SK-N-SH (cell line): ENCODE results near the gene SLC30A3. TPM values are rescaled to one million over a fixed set of nuclear protein-coding genes. Genes with fewer than 3 reads are reported as not detected.

ENCODE experiments used
- CTCF ChIA-PET: fragments of 300-600, 350-600 bp; formaldehyde crosslinking; extraction: SDS; loops from one replicate; lab custom pipeline; 2021; lab: Yijun Ruan, JAX
- POLR2A ChIA-PET: fragments of 350-600 bp; sonication (Branson Sonifier 250); formaldehyde crosslinking; extraction: SDS; loops from one replicate; lab custom pipeline; 2020; ENCODE audit warnings: antibody characterized with exemption, inconsistent platforms; lab: Yijun Ruan, JAX
- DNase-seq: peaks from one replicate; pipeline ENCODE4 v3.0.0; 2012
- H2AFZ ChIP-seq: fragments of 200-600 bp; sonication (generic); 2 replicates; pipeline ENCODE4 v1.8.1; 2016; ENCODE audit warnings: antibody characterized with exemption, mild to moderate bottlenecking, low read depth
- H3F3A ChIP-seq: fragments of 200-600 bp; sonication (generic); replicated peaks from 2 replicates; pipeline ENCODE3; 2016; ENCODE audit warnings: antibody characterized with exemption, mild to moderate bottlenecking; ENCODE audit not compliant: insufficient read depth
- H3K27ac ChIP-seq, 2 experiments: fragments of 200-500 bp in 1 of 2; fragments of 200-600 bp in 1 of 2; sonication (Bioruptor generic) in 1 of 2; sonication (generic), shearing (Covaris generic) in 1 of 2; 2 replicates each; pipeline versions ENCODE4 v1.5.1 to v1.6.1; 2014 to 2016; ENCODE audit warnings: low read depth in 2 of 2, inconsistent platforms in 1 of 2, low read length in 1 of 2, mild to moderate bottlenecking in 1 of 2, mixed read lengths in 1 of 2
- H3K27me3 ChIP-seq: fragments of 200-600 bp; sonication (generic), shearing (Covaris generic); 2 replicates; pipeline ENCODE4 v1.6.1; 2016; ENCODE audit warnings: mixed run types; ENCODE audit not compliant: insufficient read depth
- H3K36me3 ChIP-seq, 2 experiments: fragments of 200-500 bp in 1 of 2; fragments of 200-600 bp in 1 of 2; sonication (Bioruptor generic) in 1 of 2; sonication (generic) in 1 of 2; replicated peaks in 1 of 2; 2 replicates each; pipeline versions ENCODE3 to v1.5.1; 2014 to 2016; ENCODE audit warnings: low read length in 1 of 2, mild to moderate bottlenecking in 1 of 2; ENCODE audit not compliant: insufficient read depth in 2 of 2, control insufficient read depth in 1 of 2
- H3K4me1 ChIP-seq, 2 experiments: fragments of 200-500 bp in 1 of 2; fragments of 200-600 bp in 1 of 2; sonication (Bioruptor generic) in 1 of 2; sonication (generic), shearing (Covaris generic) in 1 of 2; 2 replicates each; pipeline versions ENCODE4 v1.5.1 to v1.6.1; 2014 to 2016; ENCODE audit warnings: low read depth in 1 of 2, low read length in 1 of 2, mixed run types in 1 of 2; ENCODE audit not compliant: insufficient read depth in 2 of 2, control insufficient read depth in 1 of 2
- H3K4me2 ChIP-seq: fragments of 200-600 bp; sonication (generic), shearing (Covaris generic); 2 replicates; pipeline ENCODE4 v1.6.1; 2017; ENCODE audit warnings: mixed run types
- H3K4me3 ChIP-seq, 2 experiments: fragments of 200-500 bp in 1 of 2; fragments of 200-600 bp in 1 of 2; sonication (Bioruptor generic) in 1 of 2; sonication (generic), shearing (Covaris generic) in 1 of 2; 2 replicates each; pipeline versions ENCODE4 v1.5.1 to v1.8.1; 2014 to 2016; ENCODE audit warnings: low read depth in 2 of 2, inconsistent platforms in 1 of 2, low read length in 1 of 2, mild to moderate bottlenecking in 1 of 2, mixed read lengths in 1 of 2, moderate library complexity in 1 of 2
- H3K79me2 ChIP-seq: fragments of 200-600 bp; sonication (generic); 2 replicates; pipeline ENCODE4 v1.8.1; 2017; ENCODE audit warnings: mild to moderate bottlenecking; ENCODE audit not compliant: insufficient read depth
- H3K9ac ChIP-seq: fragments of 200-600 bp; sonication (generic); 2 replicates; pipeline ENCODE4 v1.6.1; 2017; ENCODE audit warnings: mixed run types
- H3K9me2 ChIP-seq: fragments of 200-600 bp; sonication (generic); 2 replicates; pipeline ENCODE4 v1.6.1; 2017; ENCODE audit warnings: mixed run types
- H3K9me3 ChIP-seq: fragments of 200-600 bp; sonication (generic); 2 replicates; pipeline ENCODE4 v1.6.1; 2017; ENCODE audit warnings: mixed run types, mild to moderate bottlenecking, moderate library complexity
- H4K20me1 ChIP-seq: fragments of 200-600 bp; sonication (generic); 2 replicates; pipeline ENCODE4 v1.6.1; 2017; ENCODE audit warnings: mild to moderate bottlenecking, mixed run types; ENCODE audit not compliant: insufficient read depth
- ELF1 ChIP-seq: IDR thresholded peaks from 2 replicates; pipeline ENCODE4 v1.4.0; 2012
- EP300 ChIP-seq, 2 experiments: IDR thresholded peaks; 2 replicates each; pipeline versions ENCODE4 v1.4.0 to v1.6.1; 2012; ENCODE audit warnings: borderline replicate concordance in 1 of 2, low read depth in 1 of 2, low read length in 1 of 2
- FOXM1 ChIP-seq: IDR thresholded peaks from 2 replicates; pipeline ENCODE4 v1.4.0; 2012; ENCODE audit warnings: low read depth, mild to moderate bottlenecking
- GABPA ChIP-seq: IDR thresholded peaks from 2 replicates; pipeline ENCODE4 v1.4.0; 2012; ENCODE audit warnings: low read depth, mild to moderate bottlenecking
- GATA2 ChIP-seq: sonication (generic); formaldehyde crosslinking; IDR thresholded peaks from 2 replicates; pipeline ENCODE4 v1.5.0; 2020; ENCODE audit warnings: mild to moderate bottlenecking, missing genetic modification reagents
- MEF2A ChIP-seq: IDR thresholded peaks from 2 replicates; pipeline ENCODE4 v1.4.0; 2012; ENCODE audit warnings: low read depth, borderline replicate concordance
- MXI1 ChIP-seq: IDR thresholded peaks from 2 replicates; pipeline ENCODE4 v1.6.1; 2012; ENCODE audit warnings: mild to moderate bottlenecking, low read depth, low read length, improper control_type of control experiment
- NFIC ChIP-seq: IDR thresholded peaks from 2 replicates; pipeline ENCODE4 v1.4.0; 2012; ENCODE audit warnings: borderline replicate concordance
- RXRA ChIP-seq: IDR thresholded peaks from 2 replicates; pipeline ENCODE4 v1.4.0; 2012; ENCODE audit warnings: low read depth, mild to moderate bottlenecking, borderline replicate concordance
- SIN3A ChIP-seq: IDR thresholded peaks from 2 replicates; pipeline ENCODE4 v1.6.1; 2012; ENCODE audit warnings: low read depth, mild to moderate bottlenecking, low read length, moderate library complexity, borderline replicate concordance
- TCF12 ChIP-seq: IDR thresholded peaks from 2 replicates; pipeline ENCODE4 v1.4.0; 2012
- WGBS: methylation state at CpG from one replicate; pipeline ENCODE4 v1.1.6; 2017; ENCODE audit warnings: low lambda C conversion rate; 5-methylcytosine and 5-hydroxymethylcytosine counted together
- polyA plus RNA-seq, 3 experiments: library from polyadenylated mRNA; depleted of rRNA; stranded (reverse); fragments of >200 nt; gene quantifications; 2 replicates each; pipeline ENCODE4 v1.2.3, GENCODE V29; 2012
- TF ChIP-seq, protein P1 (sequence below): IDR thresholded peaks from 2 replicates; pipeline ENCODE4 v1.4.0; 2012; ENCODE audit warnings: low read depth, borderline replicate concordance
- TF ChIP-seq, protein P2 (sequence below): fragments of 150-350 bp; IDR thresholded peaks from 2 replicates; pipeline ENCODE4 v1.6.1; 2017; ENCODE audit warnings: antibody characterized with exemption, low read length, low read depth, borderline replicate concordance
- TF ChIP-seq, protein P3 (sequence below): IDR thresholded peaks from 2 replicates; pipeline ENCODE4 v1.4.0; 2012; ENCODE audit warnings: low read depth, borderline replicate concordance
- TF ChIP-seq, protein P4 (sequence below): IDR thresholded peaks from 2 replicates; pipeline ENCODE4 v1.6.1; 2012; ENCODE audit warnings: mild to moderate bottlenecking, low read depth, low read length, moderate library complexity

The SLC30A3 gene
- polyA plus RNA-seq, 1 of the 3 experiments (the other 2 are of a cell fraction) = 1.1 TPM

DNA sequence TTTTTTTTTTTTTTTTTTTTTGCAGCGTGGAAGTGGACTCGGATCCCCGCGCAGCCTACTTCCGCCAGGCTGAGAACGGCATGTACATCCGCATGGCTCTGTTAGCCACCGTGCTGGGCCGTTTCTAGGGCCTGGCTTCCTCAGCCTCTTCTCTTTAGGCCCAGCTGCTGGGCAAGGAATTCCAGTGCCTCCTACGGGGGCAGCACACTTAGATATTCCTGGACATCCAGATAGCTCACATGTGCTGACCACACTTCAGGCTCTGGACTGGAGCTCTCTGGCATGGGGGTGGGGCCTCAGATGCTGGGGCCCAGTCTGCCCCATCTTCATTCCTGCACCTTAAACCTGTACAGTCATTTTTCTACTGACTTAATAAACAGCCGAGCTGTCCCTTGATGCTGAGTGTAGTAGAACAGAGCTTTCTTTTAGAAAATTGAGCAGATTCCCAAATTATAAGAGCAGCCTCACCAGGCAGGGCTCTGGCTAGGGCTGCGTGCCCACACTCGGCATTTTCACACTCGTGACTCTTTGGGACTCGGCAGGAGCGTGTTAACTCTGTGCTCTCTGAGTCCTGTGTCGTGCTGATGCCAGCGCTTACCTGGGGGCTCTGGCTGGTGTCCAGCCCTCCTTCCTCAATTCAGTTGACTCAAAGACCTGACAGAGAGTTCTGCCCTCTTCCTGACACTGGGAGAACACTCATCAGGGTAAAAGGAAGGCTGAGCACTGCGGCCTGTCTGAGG lies 19.3 kb downstream of the SLC30A3 start:
- Histone ChIP-seq H3K4me3 (no peak overlapping the region), H3F3A (peaks cover 5% of the 10 kb centered on the region), H3K27me3 (no peaks in the 10 kb centered on the region), H3K27ac (no peak overlapping the region), H4K20me1 (no peaks in the 10 kb centered on the region; the same call in 1 of the 2 replicates), H3K4me1 (no peaks in the 10 kb centered on the region; a peak in 1 of 4 replicates), H3K9me2 (no peaks in the 10 kb centered on the region), H3K4me2 (no peak overlapping the region), H3K36me3 (peaks cover 27 to 56% of the 10 kb centered on the region in 2 experiments), H3K9ac (no peak overlapping the region), H3K9me3 (no peaks in the 10 kb centered on the region), H3K79me2 (no peaks in the 10 kb centered on the region), H2AFZ (no peak overlapping the region)
- POLR2A ChIA-PET = interaction anchor here (0.8 to 0.9 kb wide), 3 partner anchors 10 to 126 kb away, joined by 3 to 5 read pairs (median 3); partner anchors contain the start of genes ATRAID, EIF2B4 and SLC5A6
- WGBS = 96% methylated on average over 18 of the region's 19 CpGs
- TF ChIP-seq MEF2A = no peak
- TF ChIP-seq, protein P1, sequence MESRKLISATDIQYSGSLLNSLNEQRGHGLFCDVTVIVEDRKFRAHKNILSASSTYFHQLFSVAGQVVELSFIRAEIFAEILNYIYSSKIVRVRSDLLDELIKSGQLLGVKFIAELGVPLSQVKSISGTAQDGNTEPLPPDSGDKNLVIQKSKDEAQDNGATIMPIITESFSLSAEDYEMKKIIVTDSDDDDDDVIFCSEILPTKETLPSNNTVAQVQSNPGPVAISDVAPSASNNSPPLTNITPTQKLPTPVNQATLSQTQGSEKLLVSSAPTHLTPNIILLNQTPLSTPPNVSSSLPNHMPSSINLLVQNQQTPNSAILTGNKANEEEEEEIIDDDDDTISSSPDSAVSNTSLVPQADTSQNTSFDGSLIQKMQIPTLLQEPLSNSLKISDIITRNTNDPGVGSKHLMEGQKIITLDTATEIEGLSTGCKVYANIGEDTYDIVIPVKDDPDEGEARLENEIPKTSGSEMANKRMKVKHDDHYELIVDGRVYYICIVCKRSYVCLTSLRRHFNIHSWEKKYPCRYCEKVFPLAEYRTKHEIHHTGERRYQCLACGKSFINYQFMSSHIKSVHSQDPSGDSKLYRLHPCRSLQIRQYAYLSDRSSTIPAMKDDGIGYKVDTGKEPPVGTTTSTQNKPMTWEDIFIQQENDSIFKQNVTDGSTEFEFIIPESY = no peak
- no peak for TF ChIP-seq SIN3A
- TF ChIP-seq EP300 (IDR thresholded peaks at IDR 0.05; ENCODE audit: borderline replicate concordance in 1 of 2, low read depth in 1 of 2, low read length in 1 of 2) = no peak
- TF ChIP-seq, protein P2, sequence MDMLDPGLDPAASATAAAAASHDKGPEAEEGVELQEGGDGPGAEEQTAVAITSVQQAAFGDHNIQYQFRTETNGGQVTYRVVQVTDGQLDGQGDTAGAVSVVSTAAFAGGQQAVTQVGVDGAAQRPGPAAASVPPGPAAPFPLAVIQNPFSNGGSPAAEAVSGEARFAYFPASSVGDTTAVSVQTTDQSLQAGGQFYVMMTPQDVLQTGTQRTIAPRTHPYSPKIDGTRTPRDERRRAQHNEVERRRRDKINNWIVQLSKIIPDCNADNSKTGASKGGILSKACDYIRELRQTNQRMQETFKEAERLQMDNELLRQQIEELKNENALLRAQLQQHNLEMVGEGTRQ = no peak
- TF ChIP-seq MXI1 = no peak
- TF ChIP-seq FOXM1 = no peak
- TF ChIP-seq, protein P3, sequence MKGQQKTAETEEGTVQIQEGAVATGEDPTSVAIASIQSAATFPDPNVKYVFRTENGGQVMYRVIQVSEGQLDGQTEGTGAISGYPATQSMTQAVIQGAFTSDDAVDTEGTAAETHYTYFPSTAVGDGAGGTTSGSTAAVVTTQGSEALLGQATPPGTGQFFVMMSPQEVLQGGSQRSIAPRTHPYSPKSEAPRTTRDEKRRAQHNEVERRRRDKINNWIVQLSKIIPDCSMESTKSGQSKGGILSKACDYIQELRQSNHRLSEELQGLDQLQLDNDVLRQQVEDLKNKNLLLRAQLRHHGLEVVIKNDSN = no peak
- DNase-seq = no peak
- CTCF ChIA-PET = interaction anchor here (1.1 to 2.2 kb wide), 6 partner anchors 22 to 145 kb away, joined by 3 to 7 read pairs (median 4); no protein-coding TSS in a partner anchor

DNA sequence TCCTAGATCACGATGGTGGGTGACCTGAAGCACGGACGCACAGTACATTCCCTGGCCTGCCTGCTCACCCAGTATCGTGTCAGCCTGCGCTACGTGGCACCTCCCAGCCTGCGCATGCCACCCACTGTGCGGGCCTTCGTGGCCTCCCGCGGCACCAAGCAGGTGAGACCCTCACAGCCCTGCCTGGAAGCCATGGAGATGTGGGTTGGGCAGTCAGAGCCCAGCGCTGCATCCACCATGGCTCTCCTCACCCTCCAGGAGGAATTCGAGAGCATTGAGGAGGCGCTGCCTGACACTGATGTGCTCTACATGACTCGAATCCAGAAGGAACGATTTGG lies 20.3 kb downstream of the SLC30A3 start:
- no peaks in the 10 kb centered on the region for H3K27me3 ChIP-seq
- H3F3A ChIP-seq = peaks cover 3% of the 10 kb centered on the region
- no peak for DNase-seq
- TF ChIP-seq GATA2 (CRISPR knock-in tag) (no peak), ELF1 (no peak), GABPA (no peak), TCF12 (no peak), NFIC (no peak), MXI1 (no peak), RXRA (no peak)
- TF ChIP-seq, protein P3 = no peak
- TF ChIP-seq, protein P4, sequence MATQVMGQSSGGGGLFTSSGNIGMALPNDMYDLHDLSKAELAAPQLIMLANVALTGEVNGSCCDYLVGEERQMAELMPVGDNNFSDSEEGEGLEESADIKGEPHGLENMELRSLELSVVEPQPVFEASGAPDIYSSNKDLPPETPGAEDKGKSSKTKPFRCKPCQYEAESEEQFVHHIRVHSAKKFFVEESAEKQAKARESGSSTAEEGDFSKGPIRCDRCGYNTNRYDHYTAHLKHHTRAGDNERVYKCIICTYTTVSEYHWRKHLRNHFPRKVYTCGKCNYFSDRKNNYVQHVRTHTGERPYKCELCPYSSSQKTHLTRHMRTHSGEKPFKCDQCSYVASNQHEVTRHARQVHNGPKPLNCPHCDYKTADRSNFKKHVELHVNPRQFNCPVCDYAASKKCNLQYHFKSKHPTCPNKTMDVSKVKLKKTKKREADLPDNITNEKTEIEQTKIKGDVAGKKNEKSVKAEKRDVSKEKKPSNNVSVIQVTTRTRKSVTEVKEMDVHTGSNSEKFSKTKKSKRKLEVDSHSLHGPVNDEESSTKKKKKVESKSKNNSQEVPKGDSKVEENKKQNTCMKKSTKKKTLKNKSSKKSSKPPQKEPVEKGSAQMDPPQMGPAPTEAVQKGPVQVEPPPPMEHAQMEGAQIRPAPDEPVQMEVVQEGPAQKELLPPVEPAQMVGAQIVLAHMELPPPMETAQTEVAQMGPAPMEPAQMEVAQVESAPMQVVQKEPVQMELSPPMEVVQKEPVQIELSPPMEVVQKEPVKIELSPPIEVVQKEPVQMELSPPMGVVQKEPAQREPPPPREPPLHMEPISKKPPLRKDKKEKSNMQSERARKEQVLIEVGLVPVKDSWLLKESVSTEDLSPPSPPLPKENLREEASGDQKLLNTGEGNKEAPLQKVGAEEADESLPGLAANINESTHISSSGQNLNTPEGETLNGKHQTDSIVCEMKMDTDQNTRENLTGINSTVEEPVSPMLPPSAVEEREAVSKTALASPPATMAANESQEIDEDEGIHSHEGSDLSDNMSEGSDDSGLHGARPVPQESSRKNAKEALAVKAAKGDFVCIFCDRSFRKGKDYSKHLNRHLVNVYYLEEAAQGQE = no peak
- H3K36me3 ChIP-seq = peaks cover 33 to 66% of the 10 kb centered on the region in 2 experiments
- H3K27ac ChIP-seq = no peak overlapping the region
- ChIA-PET POLR2A (no interaction called here), CTCF (interaction anchor here (1.0 to 6.8 kb wide), 8 partner anchors 9 to 73 kb away, joined by 3 to 39 read pairs (median 4); partner anchors contain the start of gene TRIM54)
- H4K20me1 ChIP-seq = no peaks in the 10 kb centered on the region; the same call in 1 of the 2 replicates
- H3K9me3 ChIP-seq = no peaks in the 10 kb centered on the region
- H3K4me1 ChIP-seq = no peaks in the 10 kb centered on the region; a peak in 1 of 4 replicates
- H3K9me2 ChIP-seq = no peaks in the 10 kb centered on the region
- H3K9ac ChIP-seq = no peak overlapping the region
- H3K79me2 ChIP-seq = no peaks in the 10 kb centered on the region
- no peak overlapping the region for H3K4me2 ChIP-seq
- H3K4me3 ChIP-seq = no peak overlapping the region
- no peak overlapping the region for H2AFZ ChIP-seq
- WGBS = 96% methylated on average over 16 of the region's 16 CpGs
